Adrenal gland (tissue), 12 donors: ENCODE measurements around the gene SLC35G3. TPM values are rescaled to one million over a fixed set of nuclear protein-coding genes. Genes with fewer than 3 reads are reported as not detected.

Experiments
- DNase-seq, 7 donors: peaks; one replicate each; pipeline ENCODE4 v3.0.0-alpha.2; 2019 to 2020
- H3K27ac ChIP-seq, 5 donors: fragments of 200-600 bp; sonication (generic) in 4 of 5; 1 replicate in 3 of 5; 2 replicates in 2 of 5; pipeline versions ENCODE4 v1.5.1 to v1.8.0; 2016 to 2020; ENCODE audit warnings: mild to moderate bottlenecking in 1 of 5
- H3K27me3 ChIP-seq: fragments of 200-600 bp; 2 replicates; pipeline ENCODE4 v1.8.0; 2021
- H3K36me3 ChIP-seq, 2 donors: fragments of 200-600 bp; replicated peaks in 1 of 2; 1 replicate in 1 of 2; 2 replicates in 1 of 2; pipeline versions ENCODE4 v1.5.1 to v1.8.0; 2018 to 2022
- H3K4me1 ChIP-seq, 2 donors: fragments of 200-600 bp; replicated peaks in 1 of 2; 1 replicate in 1 of 2; 2 replicates in 1 of 2; pipeline versions ENCODE4 v1.5.1 to v1.8.0; 2018 to 2021
- H3K4me3 ChIP-seq, 4 donors: fragments of 200-600 bp; sonication (generic) in 3 of 4; one replicate each; pipeline ENCODE4 v1.5.1; 2016 to 2018
- H3K9me3 ChIP-seq, 3 donors: fragments of 200-600 bp; sonication (generic) in 1 of 3; replicated peaks in 1 of 3; 1 replicate in 2 of 3; 2 replicates in 1 of 3; pipeline versions ENCODE4 v1.5.1 to v1.8.0; 2016 to 2021
- POLR2A ChIP-seq, 2 donors: fragments of 450-650 bp; IDR thresholded peaks; one replicate each; pipeline ENCODE4 v1.6.1; 2017; ENCODE audit warnings: antibody characterized with exemption in 2 of 2, mild to moderate bottlenecking in 2 of 2, moderate library complexity in 1 of 2
- WGBS, 4 donors: extraction: QIAGEN DNeasy Blood & Tissue Kit in 2 of 4; methylation state at CpG; one replicate each; pipeline versions ENCODE4 v1.1.5 to v1.1.7; 2013 to 2017; 5-methylcytosine and 5-hydroxymethylcytosine counted together
- intact Hi-C, 2 donors: fragments of 100-400 bp; cut with DNase I; formaldehyde crosslinking; loops; one replicate each; pipeline versions ENCODE4 v1.14.1 to v1.15.0; 2022 to 2023
- polyA plus RNA-seq, 3 donors: library from polyadenylated mRNA; stranded (reverse); fragments of 200-250 nt in 2 of 3; fragments of 350-450 nt in 1 of 3; fragmentation: Illumina TruSeq in 1 of 3; extraction: RNeasy Lipid Tissue Mini Kit (QIAGEN cat#74804) in 1 of 3; gene quantifications; one replicate each; pipeline ENCODE4 v1.2.3, GENCODE V29; 2013 to 2014
- total RNA-seq, 9 donors: library from RNA; depleted of rRNA in 4 of 9; stranded (reverse); fragments of >200 nt in 4 of 9; fragments of 120-200 nt in 1 of 9; fragmentation: NEBNext Ultra II Directional in 1 of 9; extraction: Animal tissue kit (Norgen Biotek cat#: 25700) in 1 of 9; gene quantifications; one replicate each; pipeline versions ENCODE4 v1.1.0 to v1.2.4, GENCODE V29; 2013 to 2023
- TF ChIP-seq, protein P1 (sequence below), 6 experiments: fragments of 450-650 bp in 4 of 6; fragments of 200-600 bp in 2 of 6; sonication (generic) in 1 of 6; IDR thresholded peaks; 1 replicate in 5 of 6; 2 replicates in 1 of 6; pipeline versions ENCODE4 v1.5.1 to v1.8.0; 2016 to 2021; ENCODE audit warnings: antibody characterized with exemption in 6 of 6, mild to moderate bottlenecking in 2 of 6, moderate library complexity in 1 of 6
- donor health status: healthy with polysubstance abuse.
- donor health status: Bipolar disorder and iron deficiency.
- donor health status: DM: yes; HTN: yes; CAD: no.
- donor health status: DM: no; HTN: no; CAD: no.
- donor health status: DM: no; HTN: no; CAD: no.
- donor health status: DM: yes; HTN: yes; CAD: no.

Gene SLC35G3
- total and polyA plus RNA-seq, 12 donors: not detected

DNA sequence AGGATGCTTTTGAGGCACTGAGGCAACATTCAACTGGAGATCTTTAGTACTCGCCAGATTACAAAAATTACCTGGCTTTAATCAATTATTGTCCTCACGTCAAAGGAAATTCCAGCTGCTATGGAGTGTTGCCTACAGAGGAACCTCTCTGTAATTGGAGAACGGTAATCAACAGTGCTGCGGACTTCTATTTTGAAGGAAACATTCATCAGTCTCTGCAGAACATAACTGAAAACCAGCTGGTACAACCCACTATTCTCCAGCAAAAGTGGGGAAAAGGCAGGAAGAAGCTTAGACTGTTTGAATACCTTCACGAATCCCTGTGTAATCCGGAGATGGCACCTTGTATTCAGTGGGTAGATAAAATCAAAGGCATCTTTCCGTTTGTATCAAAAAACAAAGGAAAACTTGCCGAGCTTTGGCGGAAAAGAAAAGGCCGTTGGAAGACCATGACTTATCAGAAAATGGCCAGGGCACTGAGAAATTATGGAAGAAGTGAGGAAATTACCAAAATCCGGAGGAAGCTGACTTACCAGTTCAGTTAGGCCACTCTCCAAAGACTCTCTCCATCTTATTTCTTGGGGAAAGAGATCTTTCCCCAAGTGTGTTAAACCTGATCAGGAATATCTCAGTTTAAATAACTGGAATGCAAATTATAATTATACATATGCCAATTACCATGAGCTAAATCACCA is 3.0 kb downstream of the SLC35G3 start:
- H3K27me3 ChIP-seq: no peaks in the 10 kb centered on the region
- H3K36me3 ChIP-seq: no peaks in the 10 kb centered on the region
- TF ChIP-seq, protein P1, sequence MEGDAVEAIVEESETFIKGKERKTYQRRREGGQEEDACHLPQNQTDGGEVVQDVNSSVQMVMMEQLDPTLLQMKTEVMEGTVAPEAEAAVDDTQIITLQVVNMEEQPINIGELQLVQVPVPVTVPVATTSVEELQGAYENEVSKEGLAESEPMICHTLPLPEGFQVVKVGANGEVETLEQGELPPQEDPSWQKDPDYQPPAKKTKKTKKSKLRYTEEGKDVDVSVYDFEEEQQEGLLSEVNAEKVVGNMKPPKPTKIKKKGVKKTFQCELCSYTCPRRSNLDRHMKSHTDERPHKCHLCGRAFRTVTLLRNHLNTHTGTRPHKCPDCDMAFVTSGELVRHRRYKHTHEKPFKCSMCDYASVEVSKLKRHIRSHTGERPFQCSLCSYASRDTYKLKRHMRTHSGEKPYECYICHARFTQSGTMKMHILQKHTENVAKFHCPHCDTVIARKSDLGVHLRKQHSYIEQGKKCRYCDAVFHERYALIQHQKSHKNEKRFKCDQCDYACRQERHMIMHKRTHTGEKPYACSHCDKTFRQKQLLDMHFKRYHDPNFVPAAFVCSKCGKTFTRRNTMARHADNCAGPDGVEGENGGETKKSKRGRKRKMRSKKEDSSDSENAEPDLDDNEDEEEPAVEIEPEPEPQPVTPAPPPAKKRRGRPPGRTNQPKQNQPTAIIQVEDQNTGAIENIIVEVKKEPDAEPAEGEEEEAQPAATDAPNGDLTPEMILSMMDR (IDR thresholded peaks at IDR 0.05): no peak
- TF ChIP-seq POLR2A (IDR thresholded peaks at IDR 0.05): no peak
- H3K4me1 ChIP-seq: no peaks in the 10 kb centered on the region
- no peak overlapping the region for H3K4me3 ChIP-seq
- intact Hi-C loops: no loop called here
- no peak overlapping the region for H3K27ac ChIP-seq
- no peaks in the 10 kb centered on the region for H3K9me3 ChIP-seq
- DNase-seq: no peak
- 69 to 75% (median 70%) methylated on average over 11 of the region's 11 CpGs for WGBS, 4 donors

DNA sequence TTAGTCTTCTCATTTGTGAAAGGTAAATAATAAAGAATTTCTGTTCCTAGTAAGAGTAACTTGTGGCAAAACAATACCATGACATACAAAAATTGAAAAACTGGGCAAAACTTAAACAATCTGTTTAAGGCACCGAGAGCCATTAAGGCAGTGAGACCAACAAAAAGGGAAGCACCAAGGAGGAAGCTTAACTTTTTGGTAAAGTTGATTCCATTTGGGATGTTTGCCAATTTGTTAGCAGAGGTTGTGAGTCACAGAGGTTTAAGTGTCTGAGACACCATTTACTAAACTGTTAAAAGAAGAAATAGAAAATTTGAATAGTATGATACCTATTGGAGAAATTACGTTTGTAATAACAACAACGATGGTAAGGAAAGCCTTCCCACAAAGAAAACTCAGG is 4.9 kb downstream of the SLC35G3 start:
- Histone ChIP-seq H3K27me3 (no peaks in the 10 kb centered on the region), H3K27ac (no peak overlapping the region), H3K9me3 (no peaks in the 10 kb centered on the region), H3K4me3 (no peak overlapping the region), H3K36me3 (no peaks in the 10 kb centered on the region), H3K4me1 (no peaks in the 10 kb centered on the region)
- TF ChIP-seq, protein P1 (IDR thresholded peaks at IDR 0.05): no peak
- no peak for TF ChIP-seq POLR2A (IDR thresholded peaks at IDR 0.05)
- WGBS, 4 donors: 60 to 66% (median 65%) methylated on average over 3 of the region's 3 CpGs
- DNase-seq: no peak
- intact Hi-C loops: loop anchor here in 1 of 2 donors (10.0 kb wide), 1 partner anchor 326 kb away; no protein-coding TSS in a partner anchor

DNA sequence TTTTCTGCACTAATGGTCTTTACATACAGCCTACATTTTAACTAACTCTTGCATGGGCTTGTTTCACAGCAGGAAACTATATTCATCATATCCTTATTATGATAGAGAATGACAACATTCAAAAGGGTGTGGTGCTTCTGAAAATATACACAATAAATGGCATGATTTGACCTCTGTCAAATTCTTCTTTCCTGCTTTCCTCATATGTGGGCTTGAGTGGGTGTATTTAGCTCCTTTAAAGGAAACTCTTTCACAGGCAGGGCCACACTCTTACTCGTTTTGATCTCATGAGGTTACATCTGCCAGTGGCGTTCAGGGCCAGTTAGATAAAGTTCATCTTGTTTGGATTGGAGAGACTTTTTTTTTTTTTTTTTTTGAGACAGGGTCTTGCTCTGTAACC is 6.1 kb downstream of the SLC35G3 start:
- TF ChIP-seq POLR2A (IDR thresholded peaks at IDR 0.05): no peak
- TF ChIP-seq, protein P1 (IDR thresholded peaks at IDR 0.05): no peak
- no peaks in the 10 kb centered on the region for H3K9me3 ChIP-seq
- H3K4me3 ChIP-seq: no peak overlapping the region
- 34 to 48% (median 40%) methylated on average over 2 of the region's 2 CpGs for WGBS, 4 donors
- intact Hi-C loops: loop anchor here in 1 of 2 donors (10.0 kb wide), 1 partner anchor 327 kb away; no protein-coding TSS in a partner anchor
- no peaks in the 10 kb centered on the region for H3K27me3 ChIP-seq
- no peak for DNase-seq
- H3K27ac ChIP-seq: no peak overlapping the region
- no peaks in the 10 kb centered on the region for H3K36me3 ChIP-seq
- H3K4me1 ChIP-seq: no peaks in the 10 kb centered on the region

DNA sequence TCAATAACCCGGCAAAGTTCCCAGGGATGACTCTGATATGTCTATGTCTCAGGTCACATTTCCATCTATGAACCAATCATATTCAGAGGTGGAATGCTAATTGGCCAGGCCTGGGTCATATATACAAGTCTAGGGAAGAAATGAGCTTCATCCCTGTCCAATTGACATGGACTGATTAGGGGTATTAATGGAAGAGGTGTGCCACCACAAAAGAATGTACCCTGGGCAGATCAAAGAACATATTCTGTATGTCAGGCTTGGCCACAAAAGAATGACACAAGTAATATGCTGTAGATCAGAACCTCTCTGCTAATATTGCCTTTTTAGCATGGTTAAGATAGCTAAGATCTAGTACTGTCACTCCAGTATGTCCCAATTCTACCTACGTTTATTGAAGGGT is 6.7 kb downstream of the SLC35G3 start:
- intact Hi-C loops: loop anchor here in 1 of 2 donors (10.0 kb wide), 1 partner anchor 327 kb away; no protein-coding TSS in a partner anchor
- no peak for DNase-seq
- TF ChIP-seq, protein P1 (IDR thresholded peaks at IDR 0.05): no peak
- no peak for TF ChIP-seq POLR2A (IDR thresholded peaks at IDR 0.05)
- WGBS, 4 donors: 82 to 89% (median 87%) methylated on average over 2 of the region's 2 CpGs
- Histone ChIP-seq H3K27ac (no peak overlapping the region), H3K36me3 (no peaks in the 10 kb centered on the region), H3K9me3 (no peaks in the 10 kb centered on the region), H3K4me1 (no peaks in the 10 kb centered on the region), H3K4me3 (no peak overlapping the region), H3K27me3 (no peaks in the 10 kb centered on the region)
